ENCODE measurements around the gene TRPC4. TPM values are rescaled to one million over a fixed set of nuclear protein-coding genes. Genes with fewer than 3 reads are reported as not detected.
"Not testable (repeated sequence)": the region's sequence is repeated elsewhere in the genome, so short reads cannot be mapped to it uniquely, and the experiment has no call there.

Gene TRPC4
- total RNA-seq, 1 experiment from 2014 or later = 0.22 TPM

DNA sequence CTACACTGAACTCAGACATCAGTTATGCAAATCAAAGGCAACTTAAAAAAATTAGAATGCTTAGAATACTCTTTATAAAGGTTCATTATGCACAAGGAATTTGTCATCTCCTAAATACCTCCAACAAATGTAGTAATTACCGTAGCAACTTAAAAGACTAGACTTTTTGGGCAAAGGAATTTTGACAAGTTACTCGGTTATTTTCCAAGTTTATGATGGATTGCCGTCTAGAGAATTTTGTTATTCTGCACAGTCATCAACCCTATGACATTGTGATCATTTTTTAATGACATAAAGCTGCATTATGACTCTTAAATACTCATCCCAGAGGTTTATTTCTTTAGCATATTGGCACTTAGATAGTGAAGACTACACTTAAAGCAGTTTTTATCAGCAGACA lies 71.9 kb downstream of the TRPC4 start:
- POLR2A ChIA-PET (ENCODE audit: unreplicated experiment) = no interaction called here
- intact Hi-C loops (cut with micrococcal nuclease) = no loop called here
- Histone ChIP-seq H4K20me1 (ENCODE audit: low read length) (no peaks in the 10 kb centered on the region), H3K27me3 (ENCODE audit: low read length) (peaks cover 8% of the 10 kb centered on the region; the same call in 1 of the 2 replicates), H3K4me2 (ENCODE audit: low read length) (no peak overlapping the region), H3K27ac (ENCODE audit: low read length) (no peak overlapping the region), H3K9me3 (ENCODE audit: low read length) (no peaks in the 10 kb centered on the region), H3K36me3 (ENCODE audit: low read depth, low read length) (no peaks in the 10 kb centered on the region), H3K9ac (ENCODE audit: low read length) (no peak overlapping the region), H3K9me2 (replicated peaks; ENCODE audit: low read length) (no peaks in the 10 kb centered on the region), H3F3A (ENCODE audit: low read length, unreplicated experiment) (no peaks in the 10 kb centered on the region), H3K79me2 (ENCODE audit: low read length) (no peaks in the 10 kb centered on the region), H3K4me3 (ENCODE audit: low read length) (no peak overlapping the region), H2AFZ (ENCODE audit: low read length) (no peak overlapping the region), H3K4me1 (ENCODE audit: insufficient read depth, low read length) (no peaks in the 10 kb centered on the region)
- no TSS peak for BruUV-seq (replicated peaks)
- CTCF ChIA-PET = no interaction called here
- ATAC-seq = no peak
- DNase-seq = no peak
- TF ChIP-seq, protein P1, sequence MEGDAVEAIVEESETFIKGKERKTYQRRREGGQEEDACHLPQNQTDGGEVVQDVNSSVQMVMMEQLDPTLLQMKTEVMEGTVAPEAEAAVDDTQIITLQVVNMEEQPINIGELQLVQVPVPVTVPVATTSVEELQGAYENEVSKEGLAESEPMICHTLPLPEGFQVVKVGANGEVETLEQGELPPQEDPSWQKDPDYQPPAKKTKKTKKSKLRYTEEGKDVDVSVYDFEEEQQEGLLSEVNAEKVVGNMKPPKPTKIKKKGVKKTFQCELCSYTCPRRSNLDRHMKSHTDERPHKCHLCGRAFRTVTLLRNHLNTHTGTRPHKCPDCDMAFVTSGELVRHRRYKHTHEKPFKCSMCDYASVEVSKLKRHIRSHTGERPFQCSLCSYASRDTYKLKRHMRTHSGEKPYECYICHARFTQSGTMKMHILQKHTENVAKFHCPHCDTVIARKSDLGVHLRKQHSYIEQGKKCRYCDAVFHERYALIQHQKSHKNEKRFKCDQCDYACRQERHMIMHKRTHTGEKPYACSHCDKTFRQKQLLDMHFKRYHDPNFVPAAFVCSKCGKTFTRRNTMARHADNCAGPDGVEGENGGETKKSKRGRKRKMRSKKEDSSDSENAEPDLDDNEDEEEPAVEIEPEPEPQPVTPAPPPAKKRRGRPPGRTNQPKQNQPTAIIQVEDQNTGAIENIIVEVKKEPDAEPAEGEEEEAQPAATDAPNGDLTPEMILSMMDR (conservative IDR thresholded peaks at IDR 0.05; ENCODE audit: low read depth, low read length) = no peak
- no peak for TF ChIP-seq EZH2phosphoT487 (IDR thresholded peaks at IDR 0.05; ENCODE audit: borderline replicate concordance, low read length)
- no peak for TF ChIP-seq EZH2 (IDR thresholded peaks at IDR 0.05; ENCODE audit: low read length, unreplicated experiment)

DNA sequence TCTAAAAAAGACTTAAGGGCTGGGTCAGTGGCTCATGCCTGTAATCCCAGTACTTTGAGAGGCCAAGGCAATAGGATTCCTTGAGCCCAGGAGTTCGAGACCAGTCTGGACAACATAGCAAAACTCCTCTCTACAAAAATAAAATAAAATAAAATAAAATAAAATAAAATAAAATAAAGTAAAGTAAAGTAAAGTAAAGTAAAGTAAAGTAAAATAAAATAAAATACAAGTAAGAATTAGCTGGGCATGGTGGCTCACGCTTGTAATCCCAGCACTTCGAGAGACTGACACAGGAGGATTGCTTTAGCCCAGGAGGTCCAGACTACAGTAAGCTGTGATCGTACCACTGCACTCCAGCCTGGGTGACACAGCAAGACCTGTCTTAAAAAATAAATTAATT lies 72.8 kb downstream of the TRPC4 start:
- POLR2A ChIA-PET (ENCODE audit: unreplicated experiment); H3K79me2 ChIP-seq (ENCODE audit: low read length); H3K27ac ChIP-seq (ENCODE audit: low read length); H4K20me1 ChIP-seq (ENCODE audit: low read length); CTCF ChIA-PET; H3K9me3 ChIP-seq (ENCODE audit: low read length); H3K4me3 ChIP-seq (ENCODE audit: low read length); ATAC-seq; H3F3A ChIP-seq (ENCODE audit: low read length, unreplicated experiment); DNase-seq; H2AFZ ChIP-seq (ENCODE audit: low read length); BruUV-seq (replicated peaks); H3K9me2 ChIP-seq (replicated peaks; ENCODE audit: low read length); H3K36me3 ChIP-seq (ENCODE audit: low read depth, low read length); H3K4me1 ChIP-seq (ENCODE audit: insufficient read depth, low read length); H3K4me2 ChIP-seq (ENCODE audit: low read length); H3K9ac ChIP-seq (ENCODE audit: low read length); H3K27me3 ChIP-seq (ENCODE audit: low read length); intact Hi-C loops (cut with micrococcal nuclease): not testable (repeated sequence)

DNA sequence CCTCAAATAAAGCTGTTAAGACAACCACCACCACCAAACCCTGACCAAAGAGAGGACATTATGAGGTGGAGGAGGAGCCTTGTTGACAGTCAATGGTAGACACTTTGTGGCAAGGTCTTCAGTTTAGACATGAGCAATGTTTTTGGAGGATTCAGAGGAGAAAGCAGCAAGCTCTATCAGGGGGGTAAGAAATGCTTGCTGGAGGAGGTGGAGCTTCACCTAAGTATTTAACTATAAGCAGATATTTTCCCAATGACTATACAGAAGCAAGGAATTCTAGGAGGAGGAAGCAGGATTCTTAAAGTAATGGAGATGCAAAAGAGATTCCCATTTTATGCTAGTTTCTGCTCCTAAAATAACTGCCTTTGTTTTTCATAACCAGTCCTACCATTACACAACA lies 74.2 kb downstream of the TRPC4 start:
- BruUV-seq (replicated peaks) = no TSS peak
- no peaks in the 10 kb centered on the region for H3F3A ChIP-seq (ENCODE audit: low read length, unreplicated experiment)
- no peak overlapping the region for H3K27ac ChIP-seq (ENCODE audit: low read length)
- intact Hi-C loops (cut with micrococcal nuclease) = no loop called here
- no peaks in the 10 kb centered on the region for H3K4me1 ChIP-seq (ENCODE audit: insufficient read depth, low read length)
- H3K4me3 ChIP-seq (ENCODE audit: low read length) = no peak overlapping the region
- peaks cover 4% of the 10 kb centered on the region; the same call in 1 of the 2 replicates for H3K27me3 ChIP-seq (ENCODE audit: low read length)
- DNase-seq = no peak
- no peak overlapping the region for H3K9ac ChIP-seq (ENCODE audit: low read length)
- no peaks in the 10 kb centered on the region for H3K9me2 ChIP-seq (replicated peaks; ENCODE audit: low read length)
- H2AFZ ChIP-seq (ENCODE audit: low read length) = no peak overlapping the region
- no peaks in the 10 kb centered on the region for H3K79me2 ChIP-seq (ENCODE audit: low read length)
- no peak for ATAC-seq
- no peaks in the 10 kb centered on the region for H3K36me3 ChIP-seq (ENCODE audit: low read depth, low read length)
- no peaks in the 10 kb centered on the region for H3K9me3 ChIP-seq (ENCODE audit: low read length)
- H4K20me1 ChIP-seq (ENCODE audit: low read length) = no peaks in the 10 kb centered on the region
- H3K4me2 ChIP-seq (ENCODE audit: low read length) = no peak overlapping the region
- TF ChIP-seq, protein P1 (conservative IDR thresholded peaks at IDR 0.05; ENCODE audit: low read depth, low read length) = no peak
- TF ChIP-seq EZH2phosphoT487 (IDR thresholded peaks at IDR 0.05; ENCODE audit: borderline replicate concordance, low read length) = no peak
- no peak for TF ChIP-seq EZH2 (IDR thresholded peaks at IDR 0.05; ENCODE audit: low read length, unreplicated experiment)
- POLR2A ChIA-PET (ENCODE audit: unreplicated experiment) = no interaction called here
- CTCF ChIA-PET = no interaction called here
